ENCODE measurements around the gene TCHP. TPM values are rescaled to one million over a fixed set of nuclear protein-coding genes. Genes with fewer than 3 reads are reported as not detected.
A peak's percentile ranks its signal among the peaks of the same experiment; 100 is the strongest.

Gene TCHP
- polyA plus RNA-seq, 1 experiment: 9.1 TPM

GRCh38 chr12:109950625-109951024 is 50.6 kb downstream of the TCHP start:
- Histone ChIP-seq H3K4me3 (ENCODE audit: low read depth, low read length) (no peak overlapping the region), H3K36me3 (ENCODE audit: control insufficient read depth, insufficient read depth, low read length) (peaks cover 8% of the 10 kb centered on the region), H3K27me3 (ENCODE audit: control insufficient read depth, insufficient read depth, low read length) (no peaks in the 10 kb centered on the region)
- no peak for DNase-seq (ENCODE audit: low read depth)
- ChIA-PET POLR2A (interaction anchor here (0.6 to 0.8 kb wide), 2 partner anchors 17 to 329 kb away, joined by 3 read pairs; no protein-coding TSS in a partner anchor), CTCF (interaction anchor here (1.4 to 1.8 kb wide), 2 partner anchors 9 to 39 kb away, joined by 4 read pairs; no protein-coding TSS in a partner anchor)
- TF ChIP-seq CTCF (IDR thresholded peaks at IDR 0.05; ENCODE audit: insufficient read depth, low read depth, low read length): no peak

- TF ChIP-seq CTCF (IDR thresholded peaks at IDR 0.05; ENCODE audit: insufficient read depth, low read depth, low read length): no peak
- peak; percentile 89 for DNase-seq (ENCODE audit: low read depth)
- Histone ChIP-seq H3K4me3 (ENCODE audit: low read depth, low read length) (no peak overlapping the region), H3K36me3 (ENCODE audit: control insufficient read depth, insufficient read depth, low read length) (peaks cover 8% of the 10 kb centered on the region), H3K27me3 (ENCODE audit: control insufficient read depth, insufficient read depth, low read length) (no peaks in the 10 kb centered on the region)
- ChIA-PET POLR2A (interaction anchor here (0.6 to 0.8 kb wide), 2 partner anchors 18 to 329 kb away, joined by 3 read pairs; no protein-coding TSS in a partner anchor), CTCF (interaction anchor here (1.4 to 1.8 kb wide), 2 partner anchors 10 to 38 kb away, joined by 4 read pairs; no protein-coding TSS in a partner anchor)
Observed at GRCh38 chr12:109951136-109951535, 51.1 kb downstream of the TCHP start.

GRCh38 chr12:109951751-109952150 is 51.7 kb downstream of the TCHP start:
- no peak for DNase-seq (ENCODE audit: low read depth)
- Histone ChIP-seq H3K4me3 (ENCODE audit: low read depth, low read length) (no peak overlapping the region), H3K36me3 (ENCODE audit: control insufficient read depth, insufficient read depth, low read length) (peaks cover 8% of the 10 kb centered on the region), H3K27me3 (ENCODE audit: control insufficient read depth, insufficient read depth, low read length) (no peaks in the 10 kb centered on the region)
- peak; percentile 20; the same call in 1 of the 2 replicates for TF ChIP-seq CTCF (IDR thresholded peaks at IDR 0.05; ENCODE audit: insufficient read depth, low read depth, low read length)
- CTCF ChIA-PET: interaction anchor here (0.9 to 1.4 kb wide), 2 partner anchors 38 to 65 kb away, joined by 3 to 4 read pairs; no protein-coding TSS in a partner anchor
- POLR2A ChIA-PET: no interaction called here

GRCh38 chr12:109952160-109952858 is 52.2 kb downstream of the TCHP start:
- CTCF ChIA-PET: interaction anchor here (0.5 to 2.3 kb wide), 5 partner anchors 9 to 138 kb away, joined by 3 to 9 read pairs (median 3); no protein-coding TSS in a partner anchor
- H3K36me3 ChIP-seq (ENCODE audit: control insufficient read depth, insufficient read depth, low read length): peaks cover 8% of the 10 kb centered on the region

More at GRCh38 chr12:109952160-109952858, 52.2 kb downstream of the TCHP start:
- H3K27me3 ChIP-seq (ENCODE audit: control insufficient read depth, insufficient read depth, low read length): no peaks in the 10 kb centered on the region
- H3K4me3 ChIP-seq (ENCODE audit: low read depth, low read length): no peak overlapping the region
- no peak for DNase-seq (ENCODE audit: low read depth)
- TF ChIP-seq CTCF (IDR thresholded peaks at IDR 0.05; ENCODE audit: insufficient read depth, low read depth, low read length): no peak
- POLR2A ChIA-PET: no interaction called here

Data from BJ (cell line).